Measurements from ENCODE around the gene MFSD12.

DNA sequence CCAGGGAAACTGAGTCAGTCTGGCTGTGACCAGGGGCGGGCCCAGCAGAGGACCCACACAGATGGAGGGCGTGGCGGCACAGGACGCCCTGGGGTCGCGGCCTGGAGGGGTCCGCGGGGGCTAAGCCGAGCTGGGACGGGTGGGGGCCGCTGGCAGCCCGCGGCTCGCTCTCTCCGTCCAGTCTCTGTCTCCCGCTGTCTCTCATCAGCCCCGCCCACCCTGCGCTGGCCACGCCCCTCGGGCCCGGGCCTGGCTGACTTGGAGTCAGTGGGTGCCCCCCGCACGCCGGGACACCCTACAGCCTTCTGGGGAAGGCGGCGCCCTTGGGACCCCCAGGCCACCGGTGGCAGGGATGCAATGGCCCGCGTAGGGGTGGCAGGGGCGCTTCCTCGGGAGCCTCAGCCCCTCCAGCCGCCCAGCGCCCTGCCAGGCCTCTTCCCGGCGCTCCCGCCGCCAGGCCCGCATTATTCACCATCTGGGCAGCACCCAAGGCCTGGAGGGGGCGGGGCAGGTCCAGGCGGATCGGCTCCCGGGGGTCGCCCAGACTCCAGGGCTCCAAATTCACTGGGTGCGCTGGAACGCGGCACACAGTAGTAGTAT, 49.4 kb upstream of the MFSD12 start, which contains the start of gene TBXA2R:
- TF ChIP-seq EZH2 (IDR thresholded peaks at IDR 0.05; ENCODE audit: borderline replicate concordance, insufficient read depth, low read length, poor library complexity, severe bottlenecking) (no peak), CTCF (IDR thresholded peaks at IDR 0.05; ENCODE audit: poor library complexity, severe bottlenecking) (no peak), TAF1 (IDR thresholded peaks at IDR 0.05; ENCODE audit: low read depth) (no peak), SMC3 (conservative IDR thresholded peaks at IDR 0.05; ENCODE audit: poor library complexity) (no peak)
